K562 (cell line): ENCODE measurements around the gene SIT1. TPM values are rescaled to one million over a fixed set of nuclear protein-coding genes. Genes with fewer than 3 reads are reported as not detected.

Source experiments
- ATAC-seq: fragments of 200-7000 bp; cut with Tn5 transposase; 3 replicates; pipeline ENCODE4 v1.9.1; 2020; ENCODE audit warnings: moderate library complexity
- BruUV-seq: library from RNA; stranded (reverse); fragments of 400-500 nt; replicated peaks from 2 replicates; lab custom pipeline; 2021; lab: Mats Ljungman, UMichigan
- CTCF ChIA-PET: fragments of 300-600 bp; formaldehyde crosslinking; extraction: SDS; loops from one replicate; lab custom pipeline; 2021; ENCODE audit warnings: low intra/inter-chr PET ratio; lab: Yijun Ruan, JAX
- POLR2A ChIA-PET: fragments of 300-600, 350-650 bp; sonication (Branson Sonifier 250); formaldehyde crosslinking; extraction: SDS; loops from one replicate; lab custom pipeline; 2021; ENCODE audit warnings: antibody characterized with exemption, inconsistent platforms; lab: Yijun Ruan, JAX
- DNase-seq, 4 experiments: peaks; one replicate each; pipeline versions ENCODE4 v3.0.0 to v3.0.0-alpha.2; 2011 to 2018; ENCODE audit warnings: low spot score in 3 of 4, mixed read lengths in 3 of 4; ENCODE audit errors: extremely low read depth in 1 of 4
- FAIRE-seq: peaks from 2 replicates; lab custom pipeline; 2011; peaks lifted over from hg19 to GRCh38; lab: Jason Lieb, UNC
- H2AFZ ChIP-seq: 2 replicates; pipeline ENCODE4 v1.6.0; 2011; ENCODE audit warnings: low read depth, low read length, control low read depth, inconsistent platforms
- H3K27ac ChIP-seq: fragments of 200-600 bp; 3 replicates; pipeline ENCODE4 v1.8.0; 2011; ENCODE audit warnings: low read depth, mild to moderate bottlenecking, control low read depth, inconsistent platforms, low read length, moderate library complexity, mixed read lengths; ENCODE audit errors: extremely low read depth
- H3K27me3 ChIP-seq, 2 experiments: fragments of 300-600 bp in 1 of 2; 2 replicates in 1 of 2; 3 replicates in 1 of 2; pipeline versions ENCODE4 v1.6.0 to v1.8.0; 2011; ENCODE audit warnings: inconsistent platforms in 2 of 2, low read length in 2 of 2, mild to moderate bottlenecking in 1 of 2, mixed read lengths in 1 of 2, moderate library complexity in 1 of 2; ENCODE audit not compliant: control insufficient read depth in 2 of 2, insufficient read depth in 2 of 2
- H3K36me3 ChIP-seq: fragments of 300-600 bp; 3 replicates; pipeline ENCODE4 v1.8.0; 2011; ENCODE audit warnings: mild to moderate bottlenecking, low read length, inconsistent platforms; ENCODE audit not compliant: control insufficient read depth, insufficient read depth
- H3K4me1 ChIP-seq, 2 experiments: fragments of 200-600 bp in 1 of 2; replicated peaks in 1 of 2; 2 replicates in 1 of 2; 3 replicates in 1 of 2; pipeline versions ENCODE4 v1.5.1 to v1.8.0; 2011; ENCODE audit warnings: inconsistent platforms in 2 of 2, low read length in 2 of 2, mild to moderate bottlenecking in 1 of 2, mixed read lengths in 1 of 2, moderate library complexity in 1 of 2; ENCODE audit not compliant: control insufficient read depth in 2 of 2, insufficient read depth in 2 of 2
- H3K4me2 ChIP-seq: 2 replicates; pipeline ENCODE4 v1.6.1; 2011; ENCODE audit warnings: low read length, control low read depth, inconsistent platforms, mixed read lengths; ENCODE audit not compliant: insufficient read depth
- H3K4me3 ChIP-seq: fragments of 200-600 bp; sonication (generic), shearing (Covaris generic); 2 replicates; pipeline ENCODE4 v1.5.1; 2016; ENCODE audit warnings: control low read depth, inconsistent platforms
- H3K79me2 ChIP-seq: fragments of 200-600 bp; 3 replicates; pipeline ENCODE4 v1.8.0; 2011; ENCODE audit warnings: low read length, inconsistent platforms; ENCODE audit not compliant: control insufficient read depth, insufficient read depth
- H3K9ac ChIP-seq, 2 experiments: 2 replicates each; pipeline versions ENCODE4 v1.6.0 to v1.6.1; 2011; ENCODE audit warnings: low read depth in 2 of 2, low read length in 2 of 2, control low read depth in 1 of 2, inconsistent platforms in 1 of 2, mild to moderate bottlenecking in 1 of 2, mixed read lengths in 1 of 2; ENCODE audit not compliant: insufficient read depth in 1 of 2
- H3K9me1 ChIP-seq: one replicate; pipeline ENCODE4 v1.6.0; 2011; ENCODE audit warnings: inconsistent platforms, mild to moderate bottlenecking, low read length, moderate library complexity; ENCODE audit not compliant: control insufficient read depth, insufficient read depth
- H3K9me3 ChIP-seq: replicated peaks from 2 replicates; pipeline ENCODE4 v1.5.1; 2011; ENCODE audit warnings: low read depth, low read length, inconsistent platforms; ENCODE audit not compliant: control insufficient read depth, insufficient read depth
- H4K20me1 ChIP-seq: replicated peaks from 2 replicates; pipeline ENCODE4 v1.6.1; 2011; ENCODE audit warnings: low read length, inconsistent platforms, mixed read lengths; ENCODE audit not compliant: control insufficient read depth, insufficient read depth
- CCAR2 ChIP-seq: fragments of 200-400 bp; formaldehyde crosslinking; IDR thresholded peaks from 2 replicates; pipeline ENCODE4 v1.6.1; 2017; ENCODE audit warnings: mild to moderate bottlenecking, low read depth, low read length
- FOXK1 ChIP-seq: sonication (generic); formaldehyde crosslinking; IDR thresholded peaks from 2 replicates; pipeline ENCODE4 v1.8.0; 2022; ENCODE audit warnings: missing genetic modification reagents, mild to moderate bottlenecking, borderline replicate concordance
- HOXB6 ChIP-seq: fragments of 250-450 bp; sonication (Bioruptor Pico); IDR thresholded peaks from 2 replicates; pipeline ENCODE4 v1.5.1; 2022; ENCODE audit warnings: mild to moderate bottlenecking, borderline replicate concordance
- TFE3 ChIP-seq: fragments of 450-650 bp; formaldehyde crosslinking; IDR thresholded peaks from 2 replicates; pipeline ENCODE4 v1.4.0; 2020; ENCODE audit warnings: mild to moderate bottlenecking, mixed read lengths
- YY1 ChIP-seq, 3 experiments: IDR thresholded peaks; 2 replicates each; pipeline ENCODE4 v1.6.1; 2011; ENCODE audit warnings: low read length in 2 of 3, mild to moderate bottlenecking in 2 of 3, moderate library complexity in 2 of 3, borderline replicate concordance in 1 of 3, control low read depth in 1 of 3, low read depth in 1 of 3; ENCODE audit not compliant: insufficient read depth in 3 of 3, insufficient replicate concordance in 2 of 3, control insufficient read depth in 1 of 3, insufficient read length in 1 of 3; ENCODE audit errors: extremely low read depth in 1 of 3
- ZKSCAN3 ChIP-seq: fragments of 250-450 bp; sonication (Bioruptor Pico); IDR thresholded peaks from 2 replicates; pipeline ENCODE4 v1.4.0; 2020
- WGBS: fragments of 100-300 bp; shearing (Covaris generic); methylation state at CpG from one replicate; pipeline ENCODE4 v1.1.6; 2016; ENCODE audit warnings: low coverage, mixed read lengths; ENCODE audit not compliant: insufficient coverage; ENCODE audit errors: missing lambda C conversion rate; 5-methylcytosine and 5-hydroxymethylcytosine counted together
- in situ Hi-C: fragments of 300-500 bp; cut with MboI; formaldehyde crosslinking; loops from 4 replicates; pipeline ENCODE4 v1.15.0; 2018; ENCODE audit warnings: inconsistent platforms, mixed read lengths
- intact Hi-C: fragments of 100-400 bp; cut with micrococcal nuclease; formaldehyde crosslinking; loops from 2 replicates; pipeline ENCODE4 v1.14.2; 2022
- polyA plus RNA-seq, 8 experiments: library from polyadenylated mRNA; depleted of rRNA in 4 of 8; stranded (reverse) in 5 of 8; unstranded in 3 of 8; fragments of >200 nt; fragmentation: Nextera tagmentation in 2 of 8; fragmentation: Illumina TruSeq in 1 of 8; extraction: Ambion mirVana in 2 of 8; extraction: Trizol in 1 of 8; gene quantifications; 2 replicates each; pipeline versions ENCODE4 v1.2.1 to v1.2.3, GENCODE V29; 2011 to 2014; ENCODE audit warnings: inconsistent platforms in 1 of 8, missing spikeins in 1 of 8
- total RNA-seq, 7 experiments: library from RNA; depleted of rRNA in 6 of 7; stranded (reverse); fragments of >200 nt in 6 of 7; fragmentation: Illumina TruSeq in 2 of 7; extraction: Trizol in 2 of 7; gene quantifications; 2 replicates each; pipeline versions ENCODE4 v1.2.1 to v1.2.3, GENCODE V29; 2011 to 2021; ENCODE audit warnings: low replicate concordance in 1 of 7

SIT1 gene
- total and polyA plus RNA-seq, 9 of the 15 experiments (the other 6 are each of a cell fraction or from before 2014, with no cell fraction given), result not detected

- no peak for TF ChIP-seq TFE3 (CRISPR knock-in tag)
- no peak for TF ChIP-seq CCAR2
- no peak for TF ChIP-seq HOXB6 (CRISPR knock-in tag)
Observed at GRCh38 chr9:35669331-35670145, 18.8 kb upstream of the SIT1 start (continued).

GRCh38 chr9:35667939-35668338 lies 17.2 kb upstream of the SIT1 start:
- Histone ChIP-seq H3K9ac (no peak overlapping the region), H3K36me3 (peaks cover 7% of the 10 kb centered on the region; the same call in 1 of the 3 replicates), H3K27me3 (no peaks in the 10 kb centered on the region), H3K4me3 (no peak overlapping the region), H3K9me1 (no peaks in the 10 kb centered on the region), H3K4me1 (peaks cover 10 to 13% of the 10 kb centered on the region in 2 experiments), H2AFZ (no peak overlapping the region), H3K9me3 (no peaks in the 10 kb centered on the region), H4K20me1 (no peaks in the 10 kb centered on the region), H3K4me2 (no peak overlapping the region), H3K79me2 (peaks cover 18% of the 10 kb centered on the region), H3K27ac (no peak overlapping the region)
- no peak for ATAC-seq
- TF ChIP-seq ZKSCAN3 (no peak), FOXK1 (no peak), YY1 (IDR thresholded peaks at IDR 0.05; ENCODE audit: borderline replicate concordance in 1 of 3, control insufficient read depth in 1 of 3, extremely low read depth in 1 of 3, insufficient read depth in 3 of 3, insufficient read length in 1 of 3, insufficient replicate concordance in 2 of 3, low read depth in 1 of 3, low read length in 2 of 3) (peak in 1 of 3 experiments; percentile 30)
- no TSS peak for BruUV-seq
- no peak for DNase-seq
- CTCF ChIA-PET, result no interaction called here
- WGBS, result 81% methylated on average over 3 of the region's 3 CpGs
- intact Hi-C loops (loop anchor here (10.0 kb wide), 1 partner anchor 147 kb away; the partner anchor contains the start of genes HINT2 and SPAG8), in situ Hi-C loops (no loop called here)
- POLR2A ChIA-PET, result interaction anchor here (0.7 kb wide), 1 partner anchor 10 kb away, joined by 3 read pairs; the partner anchor contains the start of genes CCDC107 and RMRP
- no peak for FAIRE-seq
